ENCODE measurements around the gene SLC7A6OS.

The SLC7A6OS gene

DNA sequence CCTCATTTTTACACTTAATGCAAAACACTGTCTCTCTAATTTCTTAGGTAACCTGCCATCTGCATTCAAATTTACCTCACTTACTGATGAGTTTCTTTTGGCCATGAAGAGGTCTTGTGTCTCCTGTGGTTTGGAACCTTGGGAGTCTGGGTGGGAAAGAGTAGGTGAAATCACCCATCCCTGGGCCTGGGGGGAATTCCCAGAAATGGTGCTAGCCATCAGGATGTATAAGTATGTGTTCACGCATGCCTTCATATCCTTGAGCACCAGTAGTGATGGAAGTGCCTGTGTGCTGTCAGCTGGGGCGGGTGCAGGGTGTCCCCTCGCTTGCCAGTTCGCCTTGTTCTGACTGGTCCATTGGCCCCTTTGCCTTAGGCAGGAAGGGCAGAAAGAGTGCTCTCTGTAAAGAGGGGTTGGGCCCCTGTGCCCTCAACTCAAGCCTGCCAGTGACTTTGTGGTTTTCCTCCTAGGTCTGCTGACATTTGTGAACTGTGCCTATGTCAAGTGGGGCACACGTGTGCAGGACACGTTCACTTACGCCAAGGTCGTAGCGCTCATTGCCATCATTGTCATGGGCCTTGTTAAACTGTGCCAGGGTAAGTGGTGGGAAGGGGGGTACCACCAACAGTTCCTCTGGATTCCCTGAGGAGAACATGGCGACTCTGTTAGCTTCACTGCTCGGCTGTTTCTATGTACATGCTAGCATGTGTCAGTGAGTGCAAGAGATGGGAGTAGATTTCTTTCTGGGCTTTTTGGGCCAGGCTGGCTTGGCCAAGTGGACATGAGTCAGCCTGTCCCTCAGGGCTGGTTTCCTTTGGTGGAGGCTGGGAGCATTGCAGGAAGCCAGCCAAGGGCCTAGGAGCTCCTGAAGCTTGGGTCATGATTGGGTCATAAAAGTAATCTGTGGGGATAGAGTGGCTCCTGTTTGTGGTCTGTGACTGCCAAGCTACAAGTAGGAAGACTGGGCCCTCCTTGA, 23.2 kb downstream of the SLC7A6OS start:
- TF ChIP-seq CTCF (conservative IDR thresholded peaks at IDR 0.05): no peak
- H3K27ac ChIP-seq: no peak overlapping the region

DNA sequence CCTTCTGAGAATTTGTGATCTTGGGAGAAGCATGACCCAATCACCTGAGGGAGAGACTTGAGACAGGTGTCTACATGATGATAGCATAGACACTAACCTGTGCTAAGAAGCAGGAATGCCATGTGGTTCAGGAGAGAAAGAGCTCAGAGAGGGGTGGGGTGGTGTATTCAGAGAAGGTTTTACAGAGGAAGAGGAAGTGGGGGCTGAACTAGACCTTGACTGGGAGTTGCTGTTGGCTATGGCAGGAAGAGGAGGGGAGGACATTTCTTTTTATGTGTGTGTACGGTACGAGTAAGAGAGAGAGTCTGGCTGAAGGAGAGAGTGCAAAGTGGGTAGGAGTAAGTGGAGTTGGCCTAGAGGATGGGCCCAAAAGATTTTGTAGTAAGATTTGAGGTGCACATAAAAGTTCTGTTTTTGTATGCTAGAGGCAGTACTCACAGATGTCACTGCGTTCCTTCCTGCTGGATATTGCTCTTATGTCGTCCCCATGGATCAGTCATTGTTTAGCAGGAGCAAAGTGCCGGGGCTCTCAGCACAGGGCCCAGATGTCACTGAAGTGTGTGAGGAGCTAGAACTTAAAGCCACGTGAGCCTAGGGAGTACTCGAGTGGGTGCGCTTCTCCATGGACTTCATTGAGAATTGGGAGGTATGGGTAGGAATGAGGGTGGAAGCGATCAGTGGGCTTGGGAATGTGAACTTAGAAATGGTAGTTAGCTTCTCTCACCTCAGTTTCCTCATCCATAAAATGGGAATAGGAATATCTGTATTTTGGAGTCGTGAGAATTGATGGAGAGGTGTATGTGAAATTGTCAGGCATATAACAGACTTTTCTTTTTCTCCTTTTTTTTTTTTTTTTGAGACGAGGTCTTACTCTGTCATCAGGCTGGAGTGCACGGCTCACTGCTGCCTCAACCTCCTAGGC, 24.3 kb downstream of the SLC7A6OS start:
- H3K27ac ChIP-seq: no peak overlapping the region
- TF ChIP-seq CTCF (conservative IDR thresholded peaks at IDR 0.05): no peak

- no peak for TF ChIP-seq CTCF (conservative IDR thresholded peaks at IDR 0.05)
- no peak overlapping the region for H3K27ac ChIP-seq
These were observed 25.1 kb downstream of the SLC7A6OS start for GRCh38 chr16:68285683-68286082.

DNA sequence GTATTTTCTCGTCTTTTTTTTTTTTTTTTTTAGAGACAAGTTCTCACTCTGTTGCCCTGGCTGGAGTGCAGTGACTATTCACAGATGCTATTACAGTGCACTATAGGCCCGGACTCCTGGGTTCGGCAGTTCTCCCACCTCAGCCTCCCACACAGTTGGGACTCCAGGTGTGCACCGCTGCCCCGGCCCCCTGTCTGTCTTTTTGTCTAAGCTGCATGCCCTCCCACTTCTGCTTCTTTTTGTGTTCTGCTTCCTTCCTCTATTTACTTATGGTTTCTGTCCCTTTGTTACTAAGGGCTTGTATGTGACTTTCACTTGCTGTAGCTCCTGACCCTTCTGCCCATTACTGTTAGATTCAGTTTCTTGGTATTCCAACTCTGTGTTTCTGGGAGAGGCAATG, 25.9 kb downstream of the SLC7A6OS start:
- H3K27ac ChIP-seq: no peak overlapping the region
- no peak for TF ChIP-seq CTCF (conservative IDR thresholded peaks at IDR 0.05)

- TF ChIP-seq CTCF (conservative IDR thresholded peaks at IDR 0.05): no peak
- H3K27ac ChIP-seq: no peak overlapping the region
These were observed 26.7 kb downstream of the SLC7A6OS start for GRCh38 chr16:68283801-68284598.

DNA sequence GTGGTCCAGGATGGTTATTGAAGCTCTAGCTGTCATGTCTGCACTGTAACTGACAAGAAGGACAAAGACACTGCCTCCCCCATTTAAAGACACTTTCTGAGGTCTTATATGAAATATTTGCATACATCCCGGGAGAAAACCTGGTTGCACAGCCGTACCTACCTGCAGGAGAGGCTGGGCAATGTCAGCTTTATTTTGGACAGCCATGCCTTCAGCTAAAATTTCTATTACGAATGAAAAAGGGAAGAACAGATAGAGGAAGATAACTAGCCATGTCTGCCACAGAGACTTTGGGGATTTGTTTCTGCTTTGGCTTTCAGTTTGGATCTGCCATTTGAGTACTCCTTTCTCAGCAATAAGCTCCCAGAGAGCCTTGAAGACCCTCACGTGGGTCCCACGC, 27.4 kb downstream of the SLC7A6OS start:
- no peak overlapping the region for H3K27ac ChIP-seq
- no peak for TF ChIP-seq CTCF (conservative IDR thresholded peaks at IDR 0.05)

Measured in VCaP (cell line).